AG20443 (cell line): ENCODE measurements around the gene LLGL2.

ENCODE experiments used
- DNase-seq: peaks from one replicate; pipeline ENCODE4 v3.0.0; 2012; ENCODE audit warnings: low spot score, mixed read lengths

The LLGL2 gene

GRCh38 chr17:75521951-75522727 is 3.4 kb upstream of the LLGL2 start:
- DNase-seq = no peak

DNA sequence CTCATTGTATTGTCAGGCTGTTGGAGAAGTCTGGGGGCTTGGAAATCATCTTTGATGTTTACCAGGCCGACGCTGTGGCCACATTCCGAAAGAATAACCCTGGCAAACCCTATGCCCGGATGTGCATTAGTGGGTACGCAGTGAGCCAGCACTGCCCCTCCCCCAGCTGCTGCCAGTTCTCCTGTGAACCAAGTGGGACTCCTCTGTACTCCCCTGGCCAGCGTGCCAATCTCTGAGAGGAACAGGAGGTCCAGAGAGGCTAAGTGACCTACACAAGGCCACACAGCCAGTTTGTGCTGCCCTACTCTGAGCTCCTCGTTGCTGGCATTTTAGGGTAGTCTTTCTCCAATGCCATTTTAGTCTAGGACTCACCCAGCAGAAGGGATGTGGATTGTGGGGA is 1.9 kb upstream of the LLGL2 start:
- no peak for DNase-seq

DNA sequence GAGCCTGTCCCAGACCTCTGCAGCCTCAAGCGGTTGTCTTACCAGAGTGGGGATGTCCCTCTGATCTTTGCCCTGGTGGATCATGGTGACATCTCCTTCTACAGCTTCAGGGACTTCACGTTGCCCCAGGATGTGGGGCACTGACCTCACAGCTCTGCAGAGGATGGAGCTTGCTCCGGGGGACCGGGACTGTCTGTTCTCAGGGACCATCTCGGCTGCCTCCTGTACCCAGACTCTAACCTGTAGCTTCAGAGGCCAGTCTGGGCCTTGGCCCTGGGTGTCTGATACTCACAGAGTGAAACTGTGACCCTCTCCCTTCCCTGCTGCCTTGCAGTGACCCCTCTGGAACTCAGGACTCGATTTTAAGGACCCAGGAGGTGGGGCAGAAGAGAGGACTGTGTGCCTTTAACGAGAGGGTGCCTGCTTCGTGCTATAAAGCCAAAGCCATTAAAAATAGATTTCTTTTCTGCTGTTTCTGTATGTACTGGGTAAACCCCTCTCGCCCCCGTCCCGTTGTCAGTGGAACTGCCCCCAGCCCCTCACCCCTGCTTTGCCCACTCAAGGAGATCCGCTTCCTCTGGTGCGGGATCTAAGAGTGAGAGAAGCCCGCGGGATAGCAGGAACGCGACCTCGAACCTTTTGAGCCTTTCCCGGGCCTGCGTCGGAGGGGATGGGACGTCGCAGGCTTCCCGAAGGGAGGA is 1.1 kb upstream of the LLGL2 start:
- no peak for DNase-seq

DNA sequence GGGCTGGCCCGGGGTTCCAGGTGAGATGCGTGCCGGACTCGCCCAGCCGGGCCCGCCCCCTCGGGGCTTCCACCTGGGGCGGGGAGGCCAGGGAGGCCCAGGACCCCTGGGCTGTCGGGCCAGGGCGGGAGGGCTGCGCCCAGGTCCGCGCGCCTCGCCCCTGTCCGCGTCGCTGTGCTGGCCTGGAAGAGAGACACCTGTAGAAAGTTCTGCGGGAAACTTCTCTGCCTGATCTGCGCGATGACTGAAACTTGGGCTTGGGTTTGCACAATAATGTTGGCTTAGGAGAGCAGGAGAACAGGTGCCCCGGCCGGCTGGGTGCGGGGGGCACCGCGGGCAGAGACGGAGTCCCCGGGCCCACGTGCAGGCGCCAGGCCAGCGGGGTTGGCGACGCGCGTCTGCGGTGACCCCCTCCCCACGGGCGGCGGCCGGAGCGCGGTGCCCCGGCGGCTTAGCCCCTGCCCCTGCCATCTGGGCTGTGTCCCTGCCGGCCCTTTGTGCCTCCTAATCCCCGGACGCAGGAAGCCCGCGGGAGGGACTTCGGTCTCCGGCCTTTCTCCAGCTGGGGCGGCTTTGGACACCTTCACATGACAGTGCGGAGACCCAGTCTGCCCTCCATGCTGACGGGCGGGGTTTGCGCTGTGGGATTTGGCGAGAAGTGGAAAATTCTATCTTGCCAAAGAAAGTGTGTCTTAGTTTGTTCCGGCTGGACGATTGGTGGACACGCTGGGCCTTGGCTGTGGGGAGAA is 483 bp downstream of the LLGL2 start:
- DNase-seq = no peak

DNA sequence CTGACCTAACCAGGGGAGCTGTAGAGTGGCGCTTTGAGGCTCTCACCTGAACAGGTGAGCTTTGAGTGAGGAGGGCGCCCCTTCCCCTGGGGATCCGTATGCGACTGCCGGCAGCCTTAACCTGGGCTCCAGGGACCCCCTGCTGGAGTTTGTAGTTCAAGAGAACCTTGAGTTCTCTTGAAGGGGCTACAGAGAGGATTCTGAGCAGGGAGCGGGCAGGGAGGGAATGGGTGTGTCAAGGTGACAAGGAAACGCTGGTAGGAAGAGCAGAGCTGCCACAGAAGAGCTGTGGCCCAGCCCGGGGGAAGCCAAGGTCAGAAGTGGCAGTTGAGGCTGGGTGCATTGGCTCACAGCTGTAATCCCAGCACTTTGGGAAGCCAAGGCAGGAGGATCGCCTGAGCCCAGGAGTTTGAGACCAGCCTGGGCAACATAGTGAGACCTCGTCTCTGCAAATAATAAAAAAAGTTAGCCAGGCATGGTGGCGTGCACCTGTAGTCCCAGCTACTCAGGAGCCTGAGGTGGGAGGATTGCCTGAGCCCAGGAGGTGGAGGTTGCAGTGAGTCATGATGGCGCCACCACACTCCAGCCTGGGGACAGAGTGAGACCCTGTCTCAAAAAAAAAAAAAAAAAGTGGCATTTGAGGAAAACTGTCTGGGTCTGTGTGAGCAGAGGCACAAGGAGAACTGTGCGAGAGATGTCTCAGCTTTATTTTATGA is 1.2 kb downstream of the LLGL2 start:
- DNase-seq = no peak

DNA sequence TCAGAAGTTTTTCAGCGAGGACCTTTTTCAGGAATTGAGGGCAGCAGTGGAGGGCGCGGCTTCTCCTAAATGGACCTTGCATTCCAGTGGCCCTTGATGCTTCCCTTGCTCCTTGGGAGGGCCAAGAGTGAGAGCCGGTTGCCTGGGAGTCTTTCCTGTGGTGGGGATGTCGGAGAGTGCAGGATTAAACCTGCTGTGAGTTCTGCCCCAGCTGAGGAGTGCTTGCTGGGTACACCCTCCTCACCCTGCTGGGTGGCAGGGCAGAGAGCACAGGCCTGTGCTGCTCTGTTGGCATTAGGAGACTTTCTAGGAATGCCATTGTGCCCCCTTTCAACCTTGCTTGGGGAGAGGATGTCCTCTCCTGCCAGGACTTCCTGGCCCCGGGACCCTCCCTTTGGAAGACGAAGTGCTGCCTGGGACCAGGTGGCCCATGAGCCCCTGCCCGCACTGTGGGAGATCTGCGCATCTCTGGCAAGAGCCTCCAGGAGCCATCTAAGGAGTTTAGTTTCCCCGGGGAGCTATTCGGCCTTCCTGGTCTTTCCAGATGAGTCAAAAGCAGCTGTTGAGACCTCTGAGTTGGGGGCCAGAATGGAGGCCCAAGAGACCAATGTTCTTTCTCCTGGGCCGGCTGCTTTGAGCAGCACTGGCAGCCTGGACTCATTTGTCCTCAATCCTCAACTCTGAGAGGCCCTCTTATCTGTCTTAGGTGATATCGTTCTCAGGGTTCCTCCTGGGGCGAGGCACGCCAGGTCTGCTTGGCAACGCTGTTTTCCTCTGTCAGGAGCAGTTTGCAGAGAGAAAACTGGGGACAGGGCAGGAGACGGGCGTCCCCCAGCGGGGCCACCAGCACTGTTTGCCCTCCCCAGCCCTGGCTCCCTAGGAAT is 5.6 kb downstream of the LLGL2 start:
- no peak for DNase-seq

- DNase-seq = peak; percentile 58
Measured at GRCh38 chr17:75531721-75532072, 6.2 kb downstream of the LLGL2 start.

GRCh38 chr17:75535119-75535537 is 9.6 kb downstream of the LLGL2 start:
- no peak for DNase-seq

GRCh38 chr17:75535871-75536270 is 10.4 kb downstream of the LLGL2 start:
- DNase-seq = no peak

- no peak for DNase-seq
Measured at GRCh38 chr17:75536366-75536765, 10.9 kb downstream of the LLGL2 start.

DNA sequence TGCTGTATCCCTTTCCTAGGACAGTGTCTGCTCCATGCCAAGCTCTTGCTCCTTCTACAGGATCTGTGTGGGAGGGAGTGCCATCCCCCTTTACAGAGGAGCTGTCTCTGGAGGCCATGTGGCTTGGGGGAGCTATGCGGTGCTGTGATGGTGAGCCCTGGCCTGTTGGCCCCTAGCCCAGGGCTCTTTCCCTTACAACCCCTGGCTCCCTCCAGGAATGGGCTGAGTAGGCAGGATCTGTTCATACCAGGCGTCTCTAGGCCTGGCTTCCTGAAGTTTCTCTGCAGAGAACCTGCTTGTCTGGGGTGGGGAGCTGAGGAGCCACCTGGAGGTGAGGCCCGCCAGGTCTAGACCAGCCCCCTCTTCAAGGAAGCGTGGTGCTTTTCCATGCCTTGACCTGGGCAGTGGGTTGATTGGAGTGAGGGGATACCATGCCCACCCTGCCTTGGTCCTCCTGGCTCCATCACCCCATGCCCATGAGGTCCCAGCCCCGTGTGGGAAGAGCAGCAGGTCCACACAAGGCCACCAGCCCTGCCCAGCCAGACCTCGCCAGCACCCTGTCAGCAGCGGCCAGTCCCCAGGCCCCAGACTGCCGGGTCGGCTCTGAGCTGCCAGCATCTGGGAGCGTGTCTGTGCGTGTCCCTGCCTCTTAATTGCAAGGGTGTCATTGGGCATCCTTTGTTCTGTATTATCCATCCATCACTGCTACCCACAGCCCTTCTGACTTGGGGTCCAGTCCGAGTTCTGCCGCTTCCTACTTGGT is 14.7 kb downstream of the LLGL2 start:
- no peak for DNase-seq

GRCh38 chr17:75540923-75541503 is 15.5 kb downstream of the LLGL2 start:
- DNase-seq = no peak

DNA sequence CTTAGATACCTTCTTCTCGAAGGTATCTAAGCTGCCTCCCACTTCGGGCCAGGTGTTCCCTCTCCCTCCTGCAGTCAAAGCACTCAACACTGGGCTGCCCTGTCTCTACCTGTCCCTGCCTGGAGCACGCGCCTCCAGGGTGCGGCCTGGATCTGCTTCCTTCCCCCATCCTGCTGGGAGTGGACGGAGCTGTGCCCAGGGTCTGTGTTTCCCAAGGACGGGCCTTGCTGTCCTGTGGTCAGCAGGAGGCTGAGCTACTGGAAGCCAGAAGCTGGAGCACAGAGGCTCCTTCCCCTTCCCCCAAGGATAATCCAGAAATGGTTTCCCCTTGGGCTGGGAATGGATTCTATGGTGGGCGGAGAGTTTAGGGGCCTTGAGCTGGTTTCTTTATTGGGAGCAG is 16.7 kb downstream of the LLGL2 start:
- DNase-seq = no peak

DNA sequence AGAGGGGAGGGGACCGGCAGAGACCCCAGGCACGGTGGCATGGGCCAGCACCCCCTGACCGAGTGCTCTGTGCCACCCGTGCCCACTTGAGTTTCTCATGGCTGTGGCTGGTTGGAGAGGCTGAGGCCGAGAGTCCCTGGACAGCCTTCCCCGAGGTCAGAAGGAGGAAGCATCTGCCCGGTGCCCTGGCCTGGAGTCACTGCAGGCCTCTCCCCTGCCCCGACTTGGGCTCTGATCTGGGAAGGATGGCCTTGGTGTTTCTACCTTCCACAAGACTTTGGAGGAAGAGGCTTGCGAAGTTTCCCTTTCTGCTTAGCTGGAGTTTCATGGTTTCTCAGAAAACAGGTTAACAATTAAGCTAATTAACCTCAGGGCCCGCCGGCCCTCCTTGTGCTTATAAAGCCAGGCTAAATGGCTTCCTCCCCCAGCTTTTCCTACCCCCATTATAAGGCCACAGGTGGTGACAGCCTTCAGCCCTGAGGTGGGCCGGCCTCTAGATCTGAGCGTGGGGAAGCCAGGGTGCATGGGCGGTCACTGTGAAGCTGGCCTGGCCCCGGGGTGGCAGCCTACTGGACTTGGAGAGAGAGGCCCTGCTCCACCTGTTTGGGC is 17.3 kb downstream of the LLGL2 start:
- no peak for DNase-seq

GRCh38 chr17:75544250-75544649 is 18.8 kb downstream of the LLGL2 start:
- DNase-seq = no peak

DNA sequence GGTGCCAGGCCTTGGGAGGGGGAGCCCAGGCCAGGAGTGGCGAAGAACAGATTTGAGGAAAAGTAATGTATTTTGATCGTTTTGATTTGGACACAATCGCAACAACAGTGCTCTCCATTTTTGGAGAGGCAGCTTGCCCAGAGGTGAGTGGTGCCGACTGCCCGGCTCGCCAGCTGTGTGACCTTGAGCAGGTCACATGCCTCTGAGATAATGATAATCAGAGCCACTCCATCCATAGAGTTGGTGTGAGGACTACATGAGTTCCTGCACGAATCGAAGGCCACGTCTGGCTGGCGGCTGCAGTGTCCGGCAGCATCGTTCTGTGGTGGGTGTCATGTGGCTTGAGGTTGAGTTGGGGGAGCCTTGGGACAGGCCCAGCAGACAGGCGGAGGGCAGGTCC is 20.7 kb downstream of the LLGL2 start:
- DNase-seq = no peak

GRCh38 chr17:75547091-75547490 is 21.6 kb downstream of the LLGL2 start:
- no peak for DNase-seq

GRCh38 chr17:75548813-75549212 is 23.3 kb downstream of the LLGL2 start:
- DNase-seq = no peak

DNA sequence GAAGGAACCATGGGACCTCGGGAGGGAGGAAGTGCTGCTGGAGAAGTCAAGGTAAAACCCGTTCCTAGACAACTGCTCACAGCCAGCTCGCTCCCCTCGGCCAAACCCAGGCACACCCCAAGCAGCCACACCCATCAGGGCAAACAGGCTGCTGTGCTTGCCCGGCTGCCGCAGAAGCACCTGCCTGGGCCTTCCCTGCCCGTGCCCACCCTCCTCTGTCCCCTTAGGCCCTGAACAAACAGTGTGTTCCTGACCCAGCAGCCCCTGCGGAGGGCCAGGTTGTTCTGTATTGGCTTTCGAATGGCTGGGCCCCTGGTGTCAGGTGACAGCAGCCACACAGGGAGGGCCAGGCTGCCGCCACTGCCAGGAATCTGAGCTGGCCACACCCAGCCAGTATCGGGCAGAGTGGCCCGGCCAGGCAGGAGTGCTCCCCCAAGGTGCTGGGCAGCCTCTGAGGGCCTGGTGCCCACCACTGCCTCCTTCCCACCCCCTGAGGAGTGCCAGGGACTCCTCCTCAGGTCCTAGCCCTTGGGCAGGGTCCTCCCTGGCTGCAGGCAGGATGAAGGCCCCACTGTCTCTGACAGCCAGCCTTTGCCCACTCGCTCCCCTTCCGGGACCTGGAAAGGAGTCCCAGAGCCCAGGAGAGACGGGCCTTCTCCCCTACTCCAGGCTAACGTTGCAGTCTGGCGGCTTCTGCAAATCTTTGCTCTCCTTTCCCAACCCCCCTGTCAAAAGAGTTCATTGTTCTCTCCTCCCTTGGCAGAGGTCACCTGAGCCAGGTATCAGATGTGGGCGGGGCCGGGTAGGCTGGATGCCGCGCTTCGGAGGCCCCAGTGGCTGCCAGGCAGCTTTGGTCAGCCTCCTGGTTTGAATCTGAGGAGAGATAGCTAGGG is 24.0 kb downstream of the LLGL2 start:
- DNase-seq = no peak
